Activated T-helper 2 cell treated with anti-CD3 and anti-CD28 coated beads, Interferon-gamma antibody, Interleukin-2, Interleukin-4, amounts not matched to agents 10 μg/mL and 5 μg/mL and 100 μg/mL, durations not matched to agents 14 hours and 24 hours and 36 hours (primary cell): ENCODE results near the gene COX14. TPM values are rescaled to one million over a fixed set of nuclear protein-coding genes. Genes with fewer than 3 reads are reported as not detected.
"Not testable (repeated sequence)": the region's sequence is repeated elsewhere in the genome, so short reads cannot be mapped to it uniquely, and the experiment has no call there.

ENCODE experiments used
- DNase-seq: peaks from one replicate; pipeline ENCODE4 v3.0.0; 2021; ENCODE audit warnings: low spot score
- H3K27ac Mint-ChIP-seq: one replicate; pipeline ENCODE4 v1.8.0; 2021; ENCODE audit warnings: mixed read lengths
- H3K27me3 Mint-ChIP-seq: one replicate; pipeline ENCODE4 v1.8.0; 2021; ENCODE audit warnings: low read depth, mixed read lengths
- H3K36me3 Mint-ChIP-seq: one replicate; pipeline ENCODE4 v1.8.0; 2021; ENCODE audit warnings: low read depth, mixed read lengths
- H3K4me1 Mint-ChIP-seq: one replicate; pipeline ENCODE4 v1.8.0; 2021; ENCODE audit warnings: low read depth, mixed read lengths
- H3K4me3 Mint-ChIP-seq: one replicate; pipeline ENCODE4 v1.8.0; 2021; ENCODE audit warnings: low read depth, mild to moderate bottlenecking, moderate library complexity, mixed read lengths
- H3K9me3 Mint-ChIP-seq: one replicate; pipeline ENCODE4 v1.8.0; 2021; ENCODE audit warnings: mixed read lengths
- intact Hi-C: fragments of 100-400 bp; cut with micrococcal nuclease; formaldehyde crosslinking; loops from one replicate; pipeline ENCODE4 v1.15.1; 2023
- total RNA-seq: library from RNA; stranded (reverse); gene quantifications from 2 replicates; pipeline ENCODE4 v1.2.3, GENCODE V29; 2022

COX14 gene
- total RNA-seq, 1 donor from 2014 or later: 38.1 TPM

DNA sequence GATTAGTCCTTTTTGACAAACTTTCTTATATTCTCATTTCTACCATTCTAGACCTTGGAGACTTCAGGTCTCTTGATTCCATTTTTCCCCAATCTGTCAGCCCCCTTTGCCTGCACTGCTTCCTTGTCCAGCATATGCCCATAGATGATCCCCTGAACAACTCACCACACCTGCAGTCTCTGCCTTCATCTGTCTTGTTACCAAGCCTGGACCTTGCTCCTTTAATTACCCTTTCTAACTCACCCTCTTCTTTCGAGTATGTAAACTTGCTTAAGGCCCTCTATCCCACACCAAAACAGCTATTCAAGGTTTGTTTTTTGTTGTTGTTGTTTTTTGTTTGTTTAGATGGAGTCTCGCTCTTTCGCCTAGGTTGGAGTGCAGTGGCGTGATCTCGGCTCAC lies 9.6 kb downstream of the COX14 start:
- Mint-ChIP-seq H3K4me1 (peaks cover 11% of the 10 kb centered on the region), H3K9me3 (no peaks in the 10 kb centered on the region), H3K27ac (no peak overlapping the region), H3K36me3 (peaks cover 61% of the 10 kb centered on the region), H3K27me3 (no peaks in the 10 kb centered on the region), H3K4me3 (no peak overlapping the region)
- intact Hi-C loops: no loop called here
- no peak for DNase-seq

DNA sequence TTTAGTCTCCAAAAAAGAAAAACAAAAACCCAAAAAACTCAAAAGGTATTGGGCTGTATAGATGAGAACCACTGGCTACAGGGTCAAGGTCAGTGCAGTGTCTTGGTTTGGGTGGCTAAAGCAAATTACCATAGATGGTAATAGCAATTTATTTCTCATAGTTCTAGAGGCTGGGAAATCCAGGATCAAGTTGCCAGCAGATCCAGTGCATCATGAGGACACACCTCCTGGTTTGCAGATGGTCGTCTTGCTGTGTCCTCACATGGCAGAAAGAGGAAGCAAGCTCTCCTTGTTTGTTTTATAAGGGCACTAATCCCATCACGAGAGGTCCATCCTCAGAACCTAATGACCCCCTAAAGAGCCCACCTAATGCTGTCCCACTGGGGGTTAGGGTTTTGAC lies 11.2 kb downstream of the COX14 start:
- DNase-seq: no peak
- intact Hi-C loops: no loop called here
- H3K9me3 Mint-ChIP-seq: no peaks in the 10 kb centered on the region
- H3K36me3 Mint-ChIP-seq: peaks cover 68% of the 10 kb centered on the region
- H3K27ac Mint-ChIP-seq: no peak overlapping the region
- H3K27me3 Mint-ChIP-seq: no peaks in the 10 kb centered on the region
- peaks cover 11% of the 10 kb centered on the region for H3K4me1 Mint-ChIP-seq
- no peak overlapping the region for H3K4me3 Mint-ChIP-seq

- H3K4me3 Mint-ChIP-seq: no peak overlapping the region
- peaks cover 11% of the 10 kb centered on the region for H3K4me1 Mint-ChIP-seq
- DNase-seq: no peak
- H3K27ac Mint-ChIP-seq: no peak overlapping the region
- peaks cover 76% of the 10 kb centered on the region for H3K36me3 Mint-ChIP-seq
- no peaks in the 10 kb centered on the region for H3K27me3 Mint-ChIP-seq
- intact Hi-C loops: no loop called here
- H3K9me3 Mint-ChIP-seq: no peaks in the 10 kb centered on the region
These were observed 15.5 kb downstream of the COX14 start for GRCh38 chr12:50127546-50127945.

- H3K4me3 Mint-ChIP-seq: no peak overlapping the region
- no peak for DNase-seq
- H3K27me3 Mint-ChIP-seq: no peaks in the 10 kb centered on the region
- intact Hi-C loops: no loop called here
- peaks cover 76% of the 10 kb centered on the region for H3K36me3 Mint-ChIP-seq
- no peaks in the 10 kb centered on the region for H3K9me3 Mint-ChIP-seq
- peaks cover 14% of the 10 kb centered on the region for H3K4me1 Mint-ChIP-seq
- H3K27ac Mint-ChIP-seq: no peak overlapping the region
These were observed 17.3 kb downstream of the COX14 start for GRCh38 chr12:50129290-50129689.

GRCh38 chr12:50132505-50133135 lies 20.6 kb downstream of the COX14 start:
- peak overlapping the region; percentile 44 for H3K27ac Mint-ChIP-seq
- H3K36me3 Mint-ChIP-seq: peaks cover 75% of the 10 kb centered on the region
- no peak for DNase-seq
- no peaks in the 10 kb centered on the region for H3K27me3 Mint-ChIP-seq
- no peak overlapping the region for H3K4me3 Mint-ChIP-seq
- no peaks in the 10 kb centered on the region for H3K9me3 Mint-ChIP-seq
- intact Hi-C loops: loop anchor here (1.0 to 10.0 kb wide), 3 partner anchors 34 to 182 kb away; partner anchors contain the start of gene CERS5
- peaks cover 10% of the 10 kb centered on the region for H3K4me1 Mint-ChIP-seq

DNA sequence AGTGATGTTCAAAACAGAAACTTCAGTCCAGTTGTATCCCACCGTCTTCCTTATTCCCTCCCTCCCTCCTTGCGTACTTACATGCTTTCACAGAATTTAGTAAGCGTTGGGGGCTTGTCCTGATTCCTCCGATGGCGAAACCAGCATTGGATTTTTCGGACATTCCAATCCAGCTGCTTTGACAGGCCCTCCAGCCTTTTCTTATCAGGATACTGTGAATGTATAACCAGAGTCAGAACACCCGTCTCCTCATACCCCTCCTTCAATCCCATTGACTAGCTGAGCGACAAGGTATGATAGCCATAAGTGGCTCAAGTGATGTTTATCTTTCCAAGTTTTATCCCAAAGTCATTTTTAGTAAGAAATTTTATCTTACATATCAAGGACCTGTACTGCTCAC lies 31.0 kb downstream of the COX14 start:
- no peaks in the 10 kb centered on the region for H3K9me3 Mint-ChIP-seq
- no peak overlapping the region for H3K27ac Mint-ChIP-seq
- no peak for DNase-seq
- no peak overlapping the region for H3K4me3 Mint-ChIP-seq
- intact Hi-C loops: no loop called here
- H3K27me3 Mint-ChIP-seq: no peaks in the 10 kb centered on the region
- peaks cover 12% of the 10 kb centered on the region for H3K4me1 Mint-ChIP-seq
- peaks cover 56% of the 10 kb centered on the region for H3K36me3 Mint-ChIP-seq

GRCh38 chr12:50145439-50145838 lies 33.4 kb downstream of the COX14 start:
- peaks cover 43% of the 10 kb centered on the region for H3K36me3 Mint-ChIP-seq
- no peak overlapping the region for H3K4me3 Mint-ChIP-seq
- H3K4me1 Mint-ChIP-seq: peaks cover 19% of the 10 kb centered on the region
- no peaks in the 10 kb centered on the region for H3K27me3 Mint-ChIP-seq
- DNase-seq: no peak
- H3K9me3 Mint-ChIP-seq: no peaks in the 10 kb centered on the region
- intact Hi-C loops: loop anchor here (5.0 kb wide), 1 partner anchor 37 kb away; no protein-coding TSS in a partner anchor
- no peak overlapping the region for H3K27ac Mint-ChIP-seq

GRCh38 chr12:50147281-50147680 lies 35.2 kb downstream of the COX14 start:
- Mint-ChIP-seq H3K36me3 (peaks cover 28% of the 10 kb centered on the region), H3K27ac (no peak overlapping the region), H3K9me3 (no peaks in the 10 kb centered on the region), H3K4me1 (peaks cover 29% of the 10 kb centered on the region), H3K27me3 (no peaks in the 10 kb centered on the region), H3K4me3 (no peak overlapping the region)
- no peak for DNase-seq
- intact Hi-C loops: loop anchor here (5.0 kb wide), 1 partner anchor 35 kb away; no protein-coding TSS in a partner anchor

GRCh38 chr12:50148011-50148410 lies 36.0 kb downstream of the COX14 start:
- H3K4me3 Mint-ChIP-seq, H3K27ac Mint-ChIP-seq, H3K27me3 Mint-ChIP-seq, DNase-seq, H3K9me3 Mint-ChIP-seq: not testable (repeated sequence)
- intact Hi-C loops: loop anchor here (5.0 kb wide), 1 partner anchor 34 kb away; no protein-coding TSS in a partner anchor
- H3K4me1 Mint-ChIP-seq: peaks cover 29% of the 10 kb centered on the region
- H3K36me3 Mint-ChIP-seq: peaks cover 24% of the 10 kb centered on the region

GRCh38 chr12:50149311-50149710 lies 37.3 kb downstream of the COX14 start:
- intact Hi-C loops: loop anchor here (1.0 to 5.0 kb wide), 2 partner anchors 11 to 33 kb away; no protein-coding TSS in a partner anchor
- Mint-ChIP-seq H3K36me3 (peaks cover 25% of the 10 kb centered on the region), H3K4me3 (no peak overlapping the region), H3K9me3 (no peaks in the 10 kb centered on the region), H3K4me1 (peaks cover 29% of the 10 kb centered on the region), H3K27ac (peak overlapping the region; percentile 22), H3K27me3 (no peaks in the 10 kb centered on the region)
- no peak for DNase-seq

DNA sequence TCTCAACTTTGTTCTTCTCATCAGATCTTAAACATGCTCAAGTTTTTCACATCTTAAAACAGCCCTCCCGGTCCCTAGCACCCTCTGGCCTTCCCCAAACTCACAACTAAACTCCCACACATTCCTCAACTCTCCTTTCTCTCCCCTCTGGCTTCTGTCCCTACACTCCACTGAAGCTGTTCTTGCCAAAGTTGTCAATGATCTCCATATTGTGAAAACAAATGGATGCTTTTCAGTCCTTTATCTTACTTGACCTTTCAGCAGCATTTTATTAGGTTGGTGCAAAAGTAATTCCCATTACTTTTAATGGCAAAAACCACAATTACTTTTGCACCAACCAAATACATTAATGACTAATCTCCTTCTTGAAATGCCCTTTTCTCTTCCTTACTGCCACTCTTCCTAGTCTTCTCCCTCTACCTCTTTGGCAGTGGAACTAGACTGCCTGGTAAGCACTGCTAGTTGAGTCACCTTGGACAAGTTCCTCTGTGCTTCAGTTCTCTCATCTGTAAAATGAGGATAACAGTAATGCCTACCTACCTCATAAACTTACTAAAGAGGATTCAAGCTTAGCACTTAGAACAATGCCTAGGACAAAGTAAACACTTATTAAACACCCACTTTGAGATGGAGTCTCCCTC lies 39.1 kb downstream of the COX14 start:
- H3K27ac Mint-ChIP-seq: peak overlapping the region; percentile 71
- peaks cover 22% of the 10 kb centered on the region for H3K4me1 Mint-ChIP-seq
- peaks cover 14% of the 10 kb centered on the region for H3K36me3 Mint-ChIP-seq
- no peaks in the 10 kb centered on the region for H3K9me3 Mint-ChIP-seq
- H3K4me3 Mint-ChIP-seq: no peak overlapping the region
- intact Hi-C loops: no loop called here
- H3K27me3 Mint-ChIP-seq: no peaks in the 10 kb centered on the region
- no peak for DNase-seq

GRCh38 chr12:50154947-50155346 lies 42.9 kb downstream of the COX14 start:
- Mint-ChIP-seq H3K36me3 (peaks cover 35% of the 10 kb centered on the region), H3K4me1 (peaks cover 32% of the 10 kb centered on the region)
- not testable (repeated sequence) for H3K27me3 Mint-ChIP-seq

DNA sequence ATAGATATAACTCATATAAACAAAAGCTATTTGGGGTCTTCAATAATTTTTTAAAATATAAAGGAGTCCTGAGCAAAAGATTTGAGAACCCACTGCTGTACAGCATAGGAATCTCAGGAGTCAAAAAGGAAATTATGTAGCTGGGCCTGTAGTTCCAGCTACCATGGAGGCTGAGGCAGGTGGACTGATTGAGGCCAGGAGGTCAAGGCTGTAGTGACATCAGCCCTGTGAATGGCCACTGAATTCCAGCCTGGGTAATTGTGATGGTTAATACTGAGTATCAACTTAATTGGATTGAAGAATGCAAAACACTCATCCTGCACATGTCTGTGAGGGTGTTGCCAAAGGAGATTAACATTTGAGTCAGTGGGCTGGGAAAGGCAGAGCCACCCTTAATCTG lies 44.6 kb downstream of the COX14 start:
- peaks cover 46% of the 10 kb centered on the region for H3K36me3 Mint-ChIP-seq
- DNase-seq: no peak
- H3K4me3 Mint-ChIP-seq: no peak overlapping the region
- no peak overlapping the region for H3K27ac Mint-ChIP-seq
- H3K9me3 Mint-ChIP-seq: no peaks in the 10 kb centered on the region
- H3K4me1 Mint-ChIP-seq: peaks cover 30% of the 10 kb centered on the region
- no peaks in the 10 kb centered on the region for H3K27me3 Mint-ChIP-seq
- intact Hi-C loops: no loop called here

More at GRCh38 chr12:50154947-50155346, 42.9 kb downstream of the COX14 start:
- H3K27ac Mint-ChIP-seq, H3K9me3 Mint-ChIP-seq, H3K4me3 Mint-ChIP-seq, DNase-seq, intact Hi-C loops: not testable (repeated sequence)
